GM19463 (cell line): Measurements from ENCODE around the gene RCOR1.
"Not testable (repeated sequence)": the region's sequence is repeated elsewhere in the genome, so short reads cannot be mapped to it uniquely, and the experiment has no call there.

ENCODE experiments used
- ATAC-seq: cut with Tn5 transposase; IDR thresholded peaks from one replicate; pipeline ENCODE4 v1.9.1; 2021; ENCODE audit warnings: mild to moderate bottlenecking, moderate library complexity; ENCODE audit not compliant: unreplicated experiment

Gene RCOR1

GRCh38 chr14:102590667-102591099, 1.8 kb upstream of the RCOR1 start:
- no peak for ATAC-seq

- no peak for ATAC-seq
Observed at GRCh38 chr14:102591372-102591943, 991 bp upstream of the RCOR1 start.

- peak; percentile 9 for ATAC-seq
Observed at GRCh38 chr14:102592763-102593060, 263 bp downstream of the RCOR1 start.

- peak; percentile 11 for ATAC-seq
Observed at GRCh38 chr14:102593061-102593824, 794 bp downstream of the RCOR1 start.

- no peak for ATAC-seq
Observed at GRCh38 chr14:102593825-102594137, 1.3 kb downstream of the RCOR1 start.

- peak; percentile 23 for ATAC-seq
Observed at GRCh38 chr14:102594514-102595175, 2.2 kb downstream of the RCOR1 start.

- ATAC-seq = no peak
Observed at GRCh38 chr14:102601378-102601925, 9.0 kb downstream of the RCOR1 start.

- no peak for ATAC-seq
Observed at GRCh38 chr14:102602421-102603292, 10.2 kb downstream of the RCOR1 start.

- no peak for ATAC-seq
Observed at GRCh38 chr14:102603293-102603907, 11.0 kb downstream of the RCOR1 start.

- no peak for ATAC-seq
Observed at GRCh38 chr14:102604183-102604582, 11.7 kb downstream of the RCOR1 start.

- no peak for ATAC-seq
Observed at GRCh38 chr14:102605029-102605428, 12.6 kb downstream of the RCOR1 start.

GRCh38 chr14:102606296-102606695, 13.8 kb downstream of the RCOR1 start:
- no peak for ATAC-seq

GRCh38 chr14:102608064-102608446, 15.6 kb downstream of the RCOR1 start:
- ATAC-seq = peak; percentile 65

- ATAC-seq = no peak
Observed at GRCh38 chr14:102610968-102611811, 18.7 kb downstream of the RCOR1 start.

- ATAC-seq = no peak
Observed at GRCh38 chr14:102616318-102616717, 23.9 kb downstream of the RCOR1 start.

- ATAC-seq = no peak
Observed at GRCh38 chr14:102616799-102617198, 24.4 kb downstream of the RCOR1 start.

GRCh38 chr14:102619012-102619411, 26.6 kb downstream of the RCOR1 start:
- not testable (repeated sequence) for ATAC-seq

GRCh38 chr14:102620413-102620812, 28.0 kb downstream of the RCOR1 start:
- ATAC-seq = no peak

- ATAC-seq = no peak
Observed at GRCh38 chr14:102622262-102622885, 29.9 kb downstream of the RCOR1 start.
